Limb (tissue), 2 donors: ENCODE results near the gene LPCAT1.
"Not testable (repeated sequence)": the region's sequence is repeated elsewhere in the genome, so short reads cannot be mapped to it uniquely, and the experiment has no call there.

Source experiments
- DNase-seq, 2 donors: peaks; one replicate each; pipeline ENCODE4 v3.0.0-alpha.2; 2016; ENCODE audit errors: extremely low spot score in 2 of 2

The LPCAT1 gene

GRCh38 chr5:1429066-1429465, 94.7 kb downstream of the LPCAT1 start:
- no peak for DNase-seq

- no peak for DNase-seq
These were observed 95.7 kb downstream of the LPCAT1 start for GRCh38 chr5:1428107-1428506.

- no peak for DNase-seq
These were observed 99.0 kb downstream of the LPCAT1 start for GRCh38 chr5:1424716-1425115.

- DNase-seq = no peak
These were observed 99.7 kb downstream of the LPCAT1 start for GRCh38 chr5:1423901-1424603.

GRCh38 chr5:1422522-1422921, 101.2 kb downstream of the LPCAT1 start:
- DNase-seq = not testable (repeated sequence)

GRCh38 chr5:1421521-1422341, 102.0 kb downstream of the LPCAT1 start:
- no peak for DNase-seq

- no peak for DNase-seq
These were observed 103.3 kb downstream of the LPCAT1 start for GRCh38 chr5:1420211-1421195.

- DNase-seq = no peak
These were observed 104.1 kb downstream of the LPCAT1 start for GRCh38 chr5:1419476-1420210.

GRCh38 chr5:1418921-1419280, 104.9 kb downstream of the LPCAT1 start:
- no peak for DNase-seq

GRCh38 chr5:1418238-1418920, 105.4 kb downstream of the LPCAT1 start:
- DNase-seq = no peak

- no peak for DNase-seq
These were observed 106.1 kb downstream of the LPCAT1 start for GRCh38 chr5:1417586-1418225.

- DNase-seq = no peak
These were observed 106.8 kb downstream of the LPCAT1 start for GRCh38 chr5:1416856-1417469.

GRCh38 chr5:1415626-1416360, 108.0 kb downstream of the LPCAT1 start:
- no peak for DNase-seq

- no peak for DNase-seq
These were observed 108.7 kb downstream of the LPCAT1 start for GRCh38 chr5:1415059-1415425.

GRCh38 chr5:1414311-1415058, 109.3 kb downstream of the LPCAT1 start:
- peak in 1 of 2 donors; percentile 5 for DNase-seq

- DNase-seq = no peak
These were observed 110.0 kb downstream of the LPCAT1 start for GRCh38 chr5:1413611-1414241.

GRCh38 chr5:1413211-1413610, 110.5 kb downstream of the LPCAT1 start:
- DNase-seq = no peak

- no peak for DNase-seq
These were observed 111.1 kb downstream of the LPCAT1 start for GRCh38 chr5:1412621-1413020.
